CD4-positive, alpha-beta T cell treated with Interleukin-17A for 4 hours (primary cell): ENCODE results near the gene PCDH9.

Source experiments
- DNase-seq: peaks from one replicate; pipeline ENCODE4 v3.0.0-alpha.2; 2020; ENCODE audit warnings: mixed read lengths

PCDH9 gene

GRCh38 chr13:67017276-67017675, 212.9 kb downstream of the PCDH9 start:
- no peak for DNase-seq

GRCh38 chr13:67015976-67016600, 214.0 kb downstream of the PCDH9 start:
- DNase-seq, result no peak

GRCh38 chr13:67014399-67014798, 215.7 kb downstream of the PCDH9 start:
- DNase-seq, result no peak

- DNase-seq, result no peak
Observed at GRCh38 chr13:67013709-67014108, 216.4 kb downstream of the PCDH9 start.

- DNase-seq, result no peak
Observed at GRCh38 chr13:67008075-67008668, 222.0 kb downstream of the PCDH9 start.

- DNase-seq, result no peak
Observed at GRCh38 chr13:67004511-67004910, 225.6 kb downstream of the PCDH9 start.

GRCh38 chr13:67003743-67004142, 226.4 kb downstream of the PCDH9 start:
- DNase-seq, result no peak

- no peak for DNase-seq
Observed at GRCh38 chr13:67001363-67001762, 228.8 kb downstream of the PCDH9 start.

GRCh38 chr13:66996503-66996902, 233.6 kb downstream of the PCDH9 start:
- DNase-seq, result no peak

GRCh38 chr13:66995203-66995611, 234.9 kb downstream of the PCDH9 start:
- no peak for DNase-seq

GRCh38 chr13:66994517-66995202, 235.5 kb downstream of the PCDH9 start:
- DNase-seq, result no peak

- DNase-seq, result peak; percentile 5
Observed at GRCh38 chr13:66994097-66994496, 236.0 kb downstream of the PCDH9 start.

GRCh38 chr13:66992719-66993118, 237.4 kb downstream of the PCDH9 start:
- DNase-seq, result no peak

- no peak for DNase-seq
Observed at GRCh38 chr13:66992183-66992582, 238.0 kb downstream of the PCDH9 start.

GRCh38 chr13:66984241-66984640, 245.9 kb downstream of the PCDH9 start:
- DNase-seq, result no peak

- DNase-seq, result no peak
Observed at GRCh38 chr13:66981912-66982311, 248.2 kb downstream of the PCDH9 start.

- DNase-seq, result no peak
Observed at GRCh38 chr13:66977161-66977560, 253.0 kb downstream of the PCDH9 start.

- DNase-seq, result no peak
Observed at GRCh38 chr13:66974889-66975288, 255.2 kb downstream of the PCDH9 start.

- DNase-seq, result no peak
Observed at GRCh38 chr13:66974174-66974573, 256.0 kb downstream of the PCDH9 start.

- DNase-seq, result no peak
Observed at GRCh38 chr13:66972659-66973058, 257.5 kb downstream of the PCDH9 start.

- DNase-seq, result no peak
Observed at GRCh38 chr13:66971004-66971403, 259.1 kb downstream of the PCDH9 start.

GRCh38 chr13:66969291-66969690, 260.8 kb downstream of the PCDH9 start:
- DNase-seq, result no peak

GRCh38 chr13:66967811-66968597, 262.1 kb downstream of the PCDH9 start:
- no peak for DNase-seq

- no peak for DNase-seq
Observed at GRCh38 chr13:66965181-66965580, 265.0 kb downstream of the PCDH9 start.
